HG03439 (cell line): Measurements from ENCODE around the gene SLC44A4.

ENCODE experiments used
- ATAC-seq: cut with Tn5 transposase; IDR thresholded peaks from one replicate; pipeline ENCODE4 v1.9.1; 2021; ENCODE audit warnings: mild to moderate bottlenecking, moderate library complexity; ENCODE audit not compliant: unreplicated experiment

SLC44A4 gene

DNA sequence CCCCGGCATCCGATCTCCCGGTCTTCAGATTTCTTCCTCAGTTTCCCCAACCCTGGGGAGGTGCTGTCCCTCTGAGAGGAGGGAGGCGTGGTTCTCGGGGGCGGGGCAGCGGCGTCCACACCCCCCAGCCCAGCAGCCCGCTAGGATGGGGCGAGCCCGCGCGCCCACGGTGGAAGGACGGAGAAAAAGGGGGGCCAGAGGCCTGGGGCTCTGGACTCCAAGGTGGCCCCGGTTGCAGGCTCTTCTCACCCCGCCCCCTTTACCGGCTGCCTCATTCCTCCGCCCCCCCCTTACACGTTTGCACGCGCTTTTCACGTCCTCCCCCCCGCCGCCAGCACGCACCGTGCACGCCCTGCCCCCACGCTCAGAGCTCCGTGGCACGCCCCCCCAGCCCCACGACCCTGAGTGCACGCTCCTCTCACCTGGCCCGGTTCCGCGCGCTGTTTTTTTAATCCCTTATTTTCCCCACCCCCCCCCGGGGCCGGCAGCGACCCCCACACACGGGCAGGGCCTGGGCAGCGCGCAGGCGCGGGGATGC, 22.7 kb upstream of the SLC44A4 start:
- ATAC-seq: no peak

DNA sequence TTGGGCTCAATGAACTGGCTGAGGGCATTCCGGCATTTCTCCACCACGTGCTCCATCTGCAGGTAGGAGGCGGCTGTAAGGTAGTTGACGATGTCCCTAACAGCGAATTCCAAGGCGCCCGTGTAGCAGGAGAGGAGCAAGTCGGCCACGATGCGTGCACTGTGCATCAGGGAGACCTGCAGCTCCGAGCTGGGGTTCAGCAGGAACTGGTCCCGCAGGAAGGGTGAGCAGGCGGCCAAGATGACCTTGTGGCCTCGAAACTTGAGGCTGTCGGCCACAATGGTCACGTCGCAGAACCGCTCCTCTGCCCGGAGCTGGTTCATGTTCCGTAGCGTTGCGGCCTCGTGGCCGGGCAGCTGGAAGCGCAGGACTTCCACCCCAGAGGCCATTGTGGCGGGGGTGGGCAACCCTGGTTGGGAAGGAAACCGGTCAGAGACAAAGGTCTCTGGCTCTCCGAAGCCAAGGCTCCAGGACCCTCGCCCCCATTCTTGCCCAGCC, 22.2 kb upstream of the SLC44A4 start:
- ATAC-seq: no peak

DNA sequence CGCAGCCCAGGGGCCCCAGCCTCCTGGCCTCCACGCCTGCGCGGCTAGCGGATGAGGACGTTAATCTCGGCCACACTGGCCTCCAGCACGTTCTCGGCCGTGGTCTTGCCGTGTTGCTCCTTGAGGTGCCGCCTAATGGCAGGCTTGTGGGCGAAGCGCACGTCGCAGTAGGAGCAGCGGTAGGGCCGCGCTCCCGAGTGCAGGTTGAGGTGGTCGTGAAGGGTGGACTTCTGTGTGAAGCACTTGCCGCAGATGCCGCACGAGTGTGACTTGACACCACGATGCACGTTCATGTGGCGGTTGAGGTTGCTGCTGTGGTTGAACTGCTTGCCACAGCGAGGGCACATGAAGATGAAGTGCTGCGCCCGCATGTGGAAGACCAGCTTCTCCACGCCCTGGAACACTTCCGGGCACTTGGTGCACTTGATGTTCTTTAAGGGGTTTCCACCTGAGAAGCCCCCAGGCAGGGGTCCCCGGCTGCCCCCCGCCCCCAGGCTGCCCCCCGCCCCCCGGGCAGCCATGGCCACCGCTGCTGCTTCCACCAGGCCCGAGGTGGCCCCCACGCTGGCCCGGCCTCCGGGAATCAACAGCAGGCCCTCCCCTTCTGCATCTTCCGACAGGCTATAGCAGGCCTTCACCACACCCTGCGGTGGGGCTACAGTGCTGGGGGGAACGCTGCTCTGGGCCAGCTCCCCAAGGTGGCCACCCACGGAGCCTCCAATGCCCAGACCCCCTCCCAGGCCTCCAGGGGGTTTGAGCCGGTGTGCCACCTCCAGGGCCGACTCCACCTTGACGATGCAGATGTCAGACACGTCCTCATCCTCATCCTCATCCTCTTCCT, 21.3 kb upstream of the SLC44A4 start:
- no peak for ATAC-seq

DNA sequence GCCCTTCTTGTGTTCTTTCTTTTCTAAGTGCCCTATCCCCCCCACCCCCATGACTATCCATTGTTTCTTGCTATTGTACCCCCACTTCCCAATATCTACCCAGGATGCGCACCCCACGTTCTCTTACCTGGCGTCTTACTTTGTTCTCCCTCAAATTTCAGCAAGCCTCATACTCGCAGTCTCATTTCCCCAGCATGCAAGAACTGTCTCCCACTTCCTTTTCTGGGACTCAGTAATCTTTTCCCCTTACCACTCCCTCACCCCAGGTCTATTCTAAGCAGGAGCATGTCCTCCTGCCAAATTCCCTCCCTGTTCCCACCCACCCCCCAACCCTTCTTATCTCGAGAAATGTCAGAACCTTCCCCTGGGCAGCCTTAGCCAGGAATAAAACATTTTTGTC, 20.4 kb upstream of the SLC44A4 start:
- no peak for ATAC-seq

DNA sequence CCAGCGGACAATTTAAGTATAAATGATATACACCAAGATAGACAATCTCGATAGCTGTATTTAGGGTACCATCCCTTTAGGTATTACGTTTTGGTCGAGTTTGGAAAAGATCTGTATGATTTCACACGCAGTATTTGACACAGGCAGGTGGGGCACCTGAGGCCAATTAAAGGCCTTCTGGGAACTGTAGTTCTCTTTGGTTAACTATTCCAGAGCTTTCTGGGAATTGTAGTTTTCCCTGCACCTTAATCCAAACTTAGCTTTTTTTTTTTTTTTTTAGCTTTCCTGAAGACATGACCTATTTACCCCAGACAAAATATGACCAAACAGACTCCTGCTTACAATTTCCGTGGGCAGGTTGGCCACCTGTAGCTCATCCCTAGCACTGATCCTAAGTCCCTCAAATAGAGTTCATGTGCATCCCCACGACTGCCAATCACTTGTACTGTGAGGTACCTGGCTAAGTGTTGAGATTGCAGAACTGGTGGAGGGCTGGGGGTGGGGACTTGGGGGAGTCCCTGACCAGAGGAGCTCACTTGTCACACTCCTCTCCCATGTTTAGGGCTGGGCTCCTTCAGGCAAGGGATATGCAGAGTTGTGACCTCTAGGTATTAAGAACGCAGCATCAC, 19.7 kb upstream of the SLC44A4 start:
- no peak for ATAC-seq

DNA sequence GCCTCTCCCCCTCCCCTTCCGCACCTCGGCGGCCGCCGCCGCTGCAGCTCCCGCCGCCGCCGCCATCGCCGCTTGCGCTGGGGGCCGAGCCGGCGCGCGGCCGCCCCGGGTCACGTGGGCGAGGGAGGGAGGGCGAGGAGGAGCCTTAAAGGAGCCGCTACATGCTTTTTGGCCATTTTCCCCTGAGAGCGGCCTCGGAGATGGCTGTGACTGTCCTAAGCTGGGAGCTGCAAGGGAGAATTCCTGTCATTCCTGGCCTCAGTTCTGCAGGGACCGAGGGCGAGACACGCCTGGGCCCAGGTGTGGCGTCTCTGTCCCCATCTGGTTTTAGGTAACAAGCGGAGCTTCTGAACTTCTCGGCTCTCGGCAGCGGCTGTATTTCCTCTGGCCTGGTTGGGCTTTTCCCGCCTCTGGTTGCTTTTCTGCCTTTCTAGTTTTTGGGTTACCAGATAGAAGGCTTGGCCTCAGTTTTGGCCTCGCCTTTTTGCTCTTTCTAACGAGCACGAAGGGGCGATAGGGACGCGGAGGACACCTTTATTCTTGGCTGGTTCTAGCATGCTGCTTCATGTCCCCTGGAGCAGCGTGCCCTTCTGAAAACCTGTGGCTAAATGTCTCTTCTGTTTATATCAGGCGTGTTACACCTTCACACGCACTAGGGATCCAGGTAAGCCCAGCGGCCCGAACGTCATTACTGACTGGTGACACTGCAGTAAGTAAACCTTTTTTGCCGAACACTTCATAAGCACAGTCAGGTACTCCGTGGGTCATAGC, 19.0 kb upstream of the SLC44A4 start, which contains the start of gene EHMT2:
Gene EHMT2, minus strand, starts transcription at position 87 of the 771 bp plus-strand sequence. Its CDS starts 21 bp downstream, at position 66.
- peak; percentile 38 for ATAC-seq

DNA sequence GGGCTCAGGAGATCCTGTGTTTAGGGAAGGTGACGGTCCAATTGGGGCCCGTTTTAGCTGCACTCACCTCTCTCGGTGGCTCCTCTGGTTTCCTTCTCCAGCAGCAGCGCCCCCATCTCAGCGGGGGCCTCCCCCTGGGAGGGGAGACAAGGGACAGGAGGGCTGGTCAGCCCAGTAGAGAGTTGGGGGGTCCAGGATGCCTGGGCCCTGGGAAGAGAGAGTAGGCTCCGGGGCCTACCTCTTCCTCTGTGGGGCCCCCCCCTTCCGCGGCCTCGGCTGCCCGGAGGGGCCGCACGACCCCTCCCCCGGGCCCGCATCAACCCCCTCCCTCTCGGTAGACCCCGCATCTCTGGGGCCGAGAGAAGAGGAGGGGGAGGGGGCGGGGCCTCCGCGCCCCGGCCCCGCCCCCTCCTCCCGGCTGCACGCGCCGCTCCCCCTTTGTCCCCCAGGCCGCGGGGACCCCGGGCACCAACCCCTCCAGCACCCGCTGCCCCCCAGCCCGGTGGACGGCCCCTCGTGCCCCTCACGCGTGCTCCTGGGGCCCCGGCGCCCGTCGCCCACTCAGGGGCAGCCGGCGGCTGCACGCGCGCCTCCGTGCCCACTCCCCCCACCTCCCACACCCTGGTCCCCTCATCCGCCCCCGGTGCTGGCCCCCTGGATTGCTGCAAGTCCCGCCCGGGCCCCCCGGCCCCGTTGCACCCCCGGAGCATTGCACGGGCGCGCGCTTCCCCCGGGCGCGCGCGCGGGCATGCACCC, 18.2 kb upstream of the SLC44A4 start:
- no peak for ATAC-seq

DNA sequence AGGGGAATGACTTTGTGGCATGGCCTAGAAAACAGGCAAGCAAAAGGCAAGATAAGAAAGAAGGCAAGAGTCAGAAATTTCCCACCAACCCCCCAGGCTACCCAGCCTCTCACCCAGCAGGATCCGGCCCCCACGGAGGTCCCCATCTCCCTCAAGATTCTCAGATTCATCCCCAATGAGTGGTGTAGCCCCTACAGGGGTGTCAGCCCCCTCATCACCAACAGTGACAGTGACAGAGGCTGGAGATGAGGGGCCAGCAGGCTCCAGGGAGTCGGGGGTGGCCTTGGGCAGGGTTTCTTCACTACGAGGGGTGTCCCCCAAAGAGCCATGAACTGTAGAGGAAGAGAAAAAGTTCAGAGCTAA, 17.7 kb upstream of the SLC44A4 start:
- no peak for ATAC-seq

DNA sequence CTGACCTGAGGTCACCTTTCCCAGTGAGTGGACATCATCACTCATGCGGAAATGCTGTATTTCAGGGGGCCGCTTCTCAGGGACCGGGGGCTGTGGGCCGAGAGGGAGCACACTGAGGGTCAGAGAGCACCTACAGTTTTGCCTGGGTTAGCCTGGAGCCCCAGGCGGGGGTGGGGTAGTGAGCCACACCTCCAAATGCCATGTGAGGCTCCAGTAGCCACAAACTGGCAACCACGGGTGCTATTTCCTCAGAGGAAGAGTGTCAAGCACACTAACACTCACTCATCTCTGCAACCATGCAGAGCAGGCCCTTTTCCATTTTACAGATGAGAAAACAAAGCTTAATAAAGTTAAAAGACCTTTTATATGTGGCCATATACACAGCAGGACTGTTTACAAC, 14.0 kb upstream of the SLC44A4 start:
- no peak for ATAC-seq

DNA sequence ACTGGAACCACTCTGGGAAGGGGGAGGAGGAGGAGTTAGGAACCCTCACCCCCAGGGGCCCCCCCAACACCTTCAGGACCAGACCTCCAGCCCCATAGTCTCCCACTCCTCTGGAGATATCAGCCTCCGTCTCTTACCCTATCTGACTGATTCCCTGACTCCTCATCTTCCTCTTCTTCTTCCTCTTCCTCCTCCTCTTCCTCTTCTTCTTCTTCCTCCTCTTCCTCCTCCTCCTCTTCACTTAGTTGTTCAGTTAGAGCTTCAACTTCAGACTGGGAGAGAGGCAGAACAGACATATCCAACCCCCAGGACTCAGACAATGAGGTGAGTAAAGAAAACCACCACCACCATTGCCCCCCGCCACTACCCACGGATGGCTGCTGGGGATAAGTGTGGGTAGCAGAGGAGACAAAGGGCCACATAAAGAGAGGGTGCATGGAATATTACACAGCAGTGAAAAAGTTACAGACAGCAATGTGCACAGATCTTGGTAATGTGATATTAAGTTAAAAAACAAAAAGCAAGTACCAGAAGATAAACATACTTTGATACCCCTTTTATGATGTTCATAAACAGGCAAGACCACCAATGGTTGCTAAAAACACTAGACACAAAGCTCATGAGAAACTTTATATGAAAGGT, 10.7 kb upstream of the SLC44A4 start:
- ATAC-seq: no peak

DNA sequence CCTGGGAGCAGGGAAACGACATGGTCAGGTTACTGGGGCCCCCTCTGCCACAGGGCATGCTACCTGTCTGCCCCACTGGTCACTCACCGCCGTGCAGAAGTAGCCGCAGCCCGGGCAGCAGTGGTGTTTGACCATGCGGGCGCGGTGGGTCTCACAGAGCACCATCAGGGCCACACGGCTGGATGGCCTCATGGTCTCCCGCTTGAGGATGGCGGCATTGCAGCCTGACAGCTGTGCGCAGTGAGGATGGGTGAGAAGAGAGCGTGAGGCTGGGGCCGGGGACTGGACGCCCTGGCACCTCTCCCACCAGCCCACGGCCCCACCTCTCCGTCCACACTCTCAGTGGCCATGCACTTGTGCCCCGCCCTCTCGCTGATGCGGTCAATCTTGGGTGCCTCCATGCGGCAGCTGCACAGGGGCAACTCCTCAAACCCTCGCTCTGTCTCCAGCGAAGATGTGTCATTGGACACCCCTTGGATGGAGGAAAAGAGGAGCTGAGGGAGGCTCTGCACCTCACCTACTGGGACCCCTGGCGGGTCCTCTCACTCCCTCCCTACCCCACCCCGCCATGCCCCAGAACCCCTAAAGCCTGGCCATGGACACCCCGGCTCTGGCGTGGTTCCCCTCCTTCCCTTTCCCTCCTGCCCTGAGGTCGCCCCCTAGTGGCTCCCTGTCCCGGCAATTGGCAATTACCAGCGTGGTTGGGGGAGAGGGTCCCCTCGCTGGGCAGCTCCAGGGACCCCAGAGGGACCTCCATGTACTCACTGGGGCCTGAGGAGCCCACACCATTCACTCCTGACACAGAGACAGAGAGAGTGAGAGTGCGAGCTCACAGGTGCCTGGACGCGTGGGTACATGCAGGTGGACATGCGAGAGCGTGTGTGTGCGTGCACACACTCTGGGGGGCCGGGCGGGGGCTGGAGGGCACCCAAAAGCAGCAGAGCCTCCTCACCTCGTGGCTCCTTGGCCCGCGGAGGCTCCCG, 9.8 kb upstream of the SLC44A4 start:
- no peak for ATAC-seq

DNA sequence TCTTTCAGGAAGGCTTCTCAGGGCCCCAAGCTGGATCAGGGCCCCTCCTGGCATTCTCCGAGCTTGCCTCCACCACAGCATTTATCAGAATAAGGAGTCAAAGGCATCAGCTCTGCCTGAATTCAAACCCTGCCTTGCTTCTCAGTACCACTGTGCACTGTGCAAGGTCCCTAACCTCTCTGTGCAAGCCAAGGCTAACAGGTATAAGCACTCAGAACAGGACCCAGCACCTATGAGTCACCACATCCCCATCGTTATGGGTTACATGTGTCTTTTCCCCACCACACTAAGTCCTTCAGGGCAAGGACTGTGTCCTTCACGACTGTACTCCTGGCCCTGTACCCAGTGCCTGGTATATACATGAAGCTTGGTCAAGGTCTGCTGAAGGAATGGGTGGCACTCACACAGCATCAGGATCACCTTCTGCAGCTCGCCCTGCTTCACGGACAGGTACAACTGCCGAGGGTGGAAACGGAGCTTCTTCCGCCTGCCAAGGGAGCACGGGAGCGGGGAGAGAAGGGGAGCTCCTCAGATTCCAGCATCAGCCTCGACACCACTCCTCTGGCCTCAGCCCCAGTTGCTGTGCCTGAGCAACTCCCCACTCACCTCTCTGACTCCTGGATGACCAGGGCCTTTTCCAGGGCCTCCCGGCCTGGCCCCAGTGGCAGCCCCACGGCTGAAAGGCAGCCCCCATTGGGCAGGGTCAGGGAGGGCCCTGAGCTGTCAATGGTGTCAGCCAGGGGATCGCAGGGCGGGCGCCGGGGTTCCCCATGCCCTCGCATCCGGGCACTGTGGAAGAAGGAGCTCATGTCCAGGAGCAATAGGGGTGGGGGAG, 8.6 kb upstream of the SLC44A4 start:
- no peak for ATAC-seq

DNA sequence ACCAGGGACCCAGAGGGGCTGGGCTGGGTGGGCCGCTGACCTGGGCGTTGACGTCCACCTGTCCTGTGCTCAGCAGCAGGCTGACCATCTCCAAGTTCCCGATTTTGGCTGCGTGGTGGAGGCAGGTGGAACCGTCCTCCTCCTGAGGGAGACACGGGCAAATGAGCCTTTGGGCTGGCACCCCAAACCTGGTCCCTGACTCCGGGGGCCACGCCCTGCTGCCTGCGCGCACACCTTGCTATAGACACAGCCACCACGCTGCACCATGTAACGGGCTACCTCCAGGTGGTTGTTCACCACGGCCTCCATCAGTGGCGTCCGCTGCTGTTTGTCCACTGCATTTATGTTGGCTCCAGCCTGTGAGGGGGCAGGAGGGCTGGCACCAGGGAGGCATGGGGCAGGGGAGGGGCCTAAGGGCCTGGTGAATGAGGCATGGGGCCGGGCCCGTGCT, 7.8 kb upstream of the SLC44A4 start:
- no peak for ATAC-seq

DNA sequence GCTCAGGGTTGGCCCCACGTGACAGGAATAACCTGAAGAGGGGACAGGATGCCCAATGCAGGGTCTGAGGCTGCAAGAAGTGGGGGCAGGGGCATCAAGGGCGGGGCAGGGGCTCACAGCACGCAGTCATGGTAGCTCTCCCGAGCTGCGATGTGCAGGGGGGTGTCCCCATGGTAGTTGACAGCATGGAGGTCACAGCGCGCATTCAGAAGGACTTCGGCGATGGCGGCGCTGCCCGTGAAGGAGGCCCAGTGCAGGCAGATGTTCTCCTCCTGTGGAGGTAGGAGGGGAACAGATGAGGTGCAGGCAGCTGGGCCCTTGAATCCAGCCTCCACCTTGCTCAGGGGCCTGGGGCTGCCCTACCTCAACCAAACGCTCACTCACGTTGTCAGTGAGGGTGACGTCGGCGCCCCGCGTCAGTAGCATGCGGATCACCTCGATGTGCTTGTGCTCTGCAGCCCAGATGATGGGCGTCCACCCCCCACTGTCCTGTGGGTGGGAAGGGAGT, 5.8 kb upstream of the SLC44A4 start:
- no peak for ATAC-seq

DNA sequence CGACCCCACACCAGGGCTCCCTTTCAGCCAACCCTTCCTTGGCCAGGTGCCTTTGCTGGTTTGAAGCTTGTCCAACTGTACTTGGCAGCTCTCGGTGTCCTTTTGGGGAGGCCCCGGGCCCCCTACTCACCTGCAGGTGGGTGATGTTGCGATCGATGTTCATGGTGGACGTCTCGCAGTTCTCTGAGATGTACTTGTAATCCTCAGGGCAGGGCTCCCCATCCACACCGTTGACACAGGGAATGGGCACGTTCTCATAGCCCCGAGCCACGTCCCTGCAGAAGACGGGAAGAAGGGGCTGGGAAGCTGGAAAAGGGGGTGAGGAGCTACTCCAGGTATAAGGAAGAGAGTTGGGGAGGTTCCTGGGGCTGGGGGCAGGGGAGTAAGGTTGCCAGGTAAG, 4.9 kb upstream of the SLC44A4 start:
- ATAC-seq: no peak

DNA sequence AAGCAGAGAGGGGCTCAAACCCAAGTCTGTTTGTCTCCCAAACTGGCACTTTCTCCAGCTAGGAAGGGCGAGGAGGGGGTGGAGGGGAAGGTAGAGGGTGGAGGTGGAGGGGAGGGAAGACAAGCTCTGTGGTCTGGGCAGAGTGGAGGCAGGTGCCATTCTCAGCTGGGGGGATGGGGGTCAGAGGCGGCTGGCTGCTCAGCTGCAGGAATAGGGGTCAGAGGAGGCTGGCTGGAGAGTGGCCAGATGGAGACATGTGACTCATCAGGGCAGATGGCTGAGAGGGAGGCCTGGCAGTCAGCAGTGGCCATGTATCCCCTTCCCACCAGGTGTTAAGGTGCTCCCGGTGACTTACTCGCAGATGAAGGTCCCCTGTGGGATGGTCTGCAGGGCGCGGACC, 3.5 kb upstream of the SLC44A4 start:
- no peak for ATAC-seq

DNA sequence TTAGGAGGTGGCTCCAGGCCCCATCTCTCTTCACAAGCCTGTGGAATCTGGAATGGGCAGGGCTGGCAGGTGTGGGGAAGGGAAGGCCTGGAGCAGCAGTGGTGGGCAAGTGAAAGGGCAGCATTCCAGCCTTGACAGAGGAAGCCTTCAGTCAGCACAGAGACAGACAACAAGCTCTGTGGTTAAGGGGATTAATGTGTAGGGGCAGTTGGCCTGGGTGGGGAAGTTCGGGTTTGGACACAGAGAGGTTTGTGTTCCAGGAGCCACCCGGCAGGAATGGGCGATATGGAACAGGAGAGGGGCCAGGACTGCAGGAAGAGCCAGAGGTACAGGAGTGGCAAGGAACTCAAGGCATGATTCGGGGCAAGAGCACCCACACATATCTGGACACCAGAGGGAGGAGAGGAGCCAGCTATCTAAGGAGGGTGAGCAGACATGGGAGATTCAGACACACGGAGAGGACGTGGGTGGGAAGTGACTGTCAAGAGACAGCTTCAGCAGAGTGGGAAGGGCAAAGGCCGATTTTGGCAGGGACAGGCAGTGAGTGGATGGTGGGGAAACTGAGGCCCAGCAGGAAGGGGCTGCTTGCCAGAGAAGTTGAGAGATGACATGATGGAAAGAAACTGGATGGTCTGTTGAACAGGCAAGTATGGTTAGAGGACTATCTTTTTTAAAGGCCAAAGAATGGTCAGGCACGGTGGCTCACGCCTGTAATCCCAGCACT, 2.5 kb upstream of the SLC44A4 start:
- no peak for ATAC-seq
